DND-41 (cell line): Measurements from ENCODE around the gene DHDDS.

Experiments used
- EZH2 ChIP-seq: IDR thresholded peaks from 3 replicates; pipeline ENCODE4 v1.6.1; 2012; ENCODE audit warnings: borderline replicate concordance, low read depth, mild to moderate bottlenecking, moderate library complexity, low read length, inconsistent platforms; ENCODE audit not compliant: severe bottlenecking
- TF ChIP-seq, protein P1 (sequence below): IDR thresholded peaks from 2 replicates; pipeline ENCODE4 v1.5.1; 2012; ENCODE audit warnings: borderline replicate concordance, low read length, moderate library complexity, mild to moderate bottlenecking; ENCODE audit not compliant: poor library complexity, severe bottlenecking; ENCODE audit errors: extremely low read depth

DNA sequence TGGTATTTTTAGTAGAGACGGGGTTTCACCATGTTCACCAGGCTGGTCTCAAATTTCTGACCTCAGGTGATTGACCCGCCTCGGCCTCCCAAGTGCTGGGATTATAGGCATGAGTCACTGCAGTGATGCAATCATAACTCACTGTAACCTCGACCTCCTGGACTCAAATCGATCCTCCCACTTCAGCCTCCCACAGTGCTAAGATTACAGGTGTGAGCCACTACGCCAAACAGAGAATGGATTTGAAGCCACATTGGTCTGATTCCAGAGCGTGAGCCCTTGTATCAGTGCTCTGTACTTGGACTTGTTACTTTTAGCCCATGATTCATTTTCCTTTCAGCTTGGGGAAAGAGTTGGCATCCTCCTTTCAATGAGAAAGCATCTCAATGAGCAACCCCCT, 44.7 kb upstream of the DHDDS start:
- TF ChIP-seq, protein P1, sequence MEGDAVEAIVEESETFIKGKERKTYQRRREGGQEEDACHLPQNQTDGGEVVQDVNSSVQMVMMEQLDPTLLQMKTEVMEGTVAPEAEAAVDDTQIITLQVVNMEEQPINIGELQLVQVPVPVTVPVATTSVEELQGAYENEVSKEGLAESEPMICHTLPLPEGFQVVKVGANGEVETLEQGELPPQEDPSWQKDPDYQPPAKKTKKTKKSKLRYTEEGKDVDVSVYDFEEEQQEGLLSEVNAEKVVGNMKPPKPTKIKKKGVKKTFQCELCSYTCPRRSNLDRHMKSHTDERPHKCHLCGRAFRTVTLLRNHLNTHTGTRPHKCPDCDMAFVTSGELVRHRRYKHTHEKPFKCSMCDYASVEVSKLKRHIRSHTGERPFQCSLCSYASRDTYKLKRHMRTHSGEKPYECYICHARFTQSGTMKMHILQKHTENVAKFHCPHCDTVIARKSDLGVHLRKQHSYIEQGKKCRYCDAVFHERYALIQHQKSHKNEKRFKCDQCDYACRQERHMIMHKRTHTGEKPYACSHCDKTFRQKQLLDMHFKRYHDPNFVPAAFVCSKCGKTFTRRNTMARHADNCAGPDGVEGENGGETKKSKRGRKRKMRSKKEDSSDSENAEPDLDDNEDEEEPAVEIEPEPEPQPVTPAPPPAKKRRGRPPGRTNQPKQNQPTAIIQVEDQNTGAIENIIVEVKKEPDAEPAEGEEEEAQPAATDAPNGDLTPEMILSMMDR: no peak
- TF ChIP-seq EZH2: no peak
